AG09319 (cell line): Measurements from ENCODE around the gene RENBP.

ENCODE experiments used
- DNase-seq: peaks from one replicate; pipeline ENCODE4 v3.0.0-alpha.2; 2010; ENCODE audit warnings: low read depth; ENCODE audit errors: extremely low read depth
- CTCF ChIP-seq: IDR thresholded peaks from 2 replicates; pipeline ENCODE4 v1.5.1; 2011; ENCODE audit warnings: low read depth, mild to moderate bottlenecking, inconsistent platforms, low read length, moderate library complexity

The RENBP gene

GRCh38 chrX:153969125-153969903 is 24.9 kb upstream of the RENBP start:
- TF ChIP-seq CTCF, result no peak
- no peak for DNase-seq

GRCh38 chrX:153968754-153969124 is 24.3 kb upstream of the RENBP start:
- DNase-seq, result no peak
- TF ChIP-seq CTCF, result no peak

GRCh38 chrX:153968255-153968654 is 23.8 kb upstream of the RENBP start:
- DNase-seq, result no peak

GRCh38 chrX:153967536-153968224 is 23.2 kb upstream of the RENBP start:
- TF ChIP-seq CTCF, result no peak
- no peak for DNase-seq

More at GRCh38 chrX:153968255-153968654, 23.8 kb upstream of the RENBP start:
- no peak for TF ChIP-seq CTCF

GRCh38 chrX:153966841-153967535 is 22.5 kb upstream of the RENBP start:
- no peak for DNase-seq
- TF ChIP-seq CTCF, result no peak

GRCh38 chrX:153966283-153966688 is 21.8 kb upstream of the RENBP start:
- no peak for DNase-seq
- TF ChIP-seq CTCF, result no peak

- DNase-seq, result no peak
- TF ChIP-seq CTCF, result no peak
These were observed 21.0 kb upstream of the RENBP start for GRCh38 chrX:153965406-153965805.
